Mucosa of rectum (tissue), 2 donors: ENCODE measurements around the gene LITAFD.

Experiments
- H3K27ac ChIP-seq, 2 donors: one replicate each; pipeline ENCODE4 v1.7.0; 2013; ENCODE audit warnings: inconsistent platforms in 2 of 2, low read depth in 2 of 2, low read length in 2 of 2
- H3K27me3 ChIP-seq, 2 donors: one replicate each; pipeline ENCODE4 v1.7.0; 2013; ENCODE audit warnings: low read length in 2 of 2; ENCODE audit not compliant: control insufficient read depth in 2 of 2, insufficient read depth in 2 of 2
- H3K36me3 ChIP-seq, 2 donors: one replicate each; pipeline ENCODE4 v1.7.0; 2013; ENCODE audit warnings: low read length in 2 of 2; ENCODE audit not compliant: control insufficient read depth in 2 of 2, insufficient read depth in 2 of 2
- H3K4me1 ChIP-seq, 2 donors: one replicate each; pipeline ENCODE4 v1.7.0; 2013; ENCODE audit warnings: low read length in 2 of 2, mild to moderate bottlenecking in 1 of 2; ENCODE audit not compliant: control insufficient read depth in 2 of 2, insufficient read depth in 2 of 2
- H3K4me3 ChIP-seq, 2 donors: one replicate each; pipeline ENCODE4 v1.7.0; 2013; ENCODE audit warnings: low read length in 2 of 2
- H3K9ac ChIP-seq, 2 donors: one replicate each; pipeline ENCODE4 v1.7.0; 2013; ENCODE audit warnings: low read length in 2 of 2, low read depth in 1 of 2, mild to moderate bottlenecking in 1 of 2
- H3K9me3 ChIP-seq, 2 donors: one replicate each; pipeline ENCODE4 v1.7.0; 2013; ENCODE audit warnings: low read length in 2 of 2; ENCODE audit not compliant: control insufficient read depth in 2 of 2
- donor health status: healthy.
- donor health status: Normal muscosa, but diverticular disease.

Gene LITAFD

GRCh38 chr16:8886593-8887430, 4.7 kb downstream of the LITAFD start:
- Histone ChIP-seq H3K27ac (no peak overlapping the region), H3K4me1 (peaks cover 22 to 24% of the 10 kb centered on the region in 2 donors), H3K9me3 (no peaks in the 10 kb centered on the region), H3K4me3 (no peak overlapping the region), H3K36me3 (peaks cover 14 to 26% of the 10 kb centered on the region in 2 donors), H3K27me3 (no peaks in the 10 kb centered on the region), H3K9ac (no peak overlapping the region)

- Histone ChIP-seq H3K9ac (no peak overlapping the region), H3K27me3 (no peaks in the 10 kb centered on the region), H3K9me3 (no peaks in the 10 kb centered on the region), H3K4me1 (peaks cover 22 to 27% of the 10 kb centered on the region in 2 donors), H3K36me3 (peaks cover 20 to 30% of the 10 kb centered on the region in 2 donors), H3K4me3 (no peak overlapping the region), H3K27ac (no peak overlapping the region)
Observed at GRCh38 chr16:8887431-8887765, 5.2 kb downstream of the LITAFD start.

GRCh38 chr16:8887952-8888560, 5.9 kb downstream of the LITAFD start:
- no peak overlapping the region for H3K9ac ChIP-seq
- H3K36me3 ChIP-seq = peaks cover 20 to 36% of the 10 kb centered on the region in 2 donors
- H3K27me3 ChIP-seq = no peaks in the 10 kb centered on the region
- peaks cover 22 to 27% of the 10 kb centered on the region in 2 donors for H3K4me1 ChIP-seq
- H3K9me3 ChIP-seq = no peaks in the 10 kb centered on the region
- no peak overlapping the region for H3K27ac ChIP-seq
- no peak overlapping the region for H3K4me3 ChIP-seq

- H3K27me3 ChIP-seq = no peaks in the 10 kb centered on the region
- H3K4me1 ChIP-seq = peaks cover 19 to 25% of the 10 kb centered on the region in 2 donors
- H3K9me3 ChIP-seq = no peaks in the 10 kb centered on the region
- no peak overlapping the region for H3K9ac ChIP-seq
- H3K36me3 ChIP-seq = peaks cover 32 to 47% of the 10 kb centered on the region in 2 donors
- no peak overlapping the region for H3K4me3 ChIP-seq
- H3K27ac ChIP-seq = no peak overlapping the region
Observed at GRCh38 chr16:8888951-8889892, 7.1 kb downstream of the LITAFD start.

DNA sequence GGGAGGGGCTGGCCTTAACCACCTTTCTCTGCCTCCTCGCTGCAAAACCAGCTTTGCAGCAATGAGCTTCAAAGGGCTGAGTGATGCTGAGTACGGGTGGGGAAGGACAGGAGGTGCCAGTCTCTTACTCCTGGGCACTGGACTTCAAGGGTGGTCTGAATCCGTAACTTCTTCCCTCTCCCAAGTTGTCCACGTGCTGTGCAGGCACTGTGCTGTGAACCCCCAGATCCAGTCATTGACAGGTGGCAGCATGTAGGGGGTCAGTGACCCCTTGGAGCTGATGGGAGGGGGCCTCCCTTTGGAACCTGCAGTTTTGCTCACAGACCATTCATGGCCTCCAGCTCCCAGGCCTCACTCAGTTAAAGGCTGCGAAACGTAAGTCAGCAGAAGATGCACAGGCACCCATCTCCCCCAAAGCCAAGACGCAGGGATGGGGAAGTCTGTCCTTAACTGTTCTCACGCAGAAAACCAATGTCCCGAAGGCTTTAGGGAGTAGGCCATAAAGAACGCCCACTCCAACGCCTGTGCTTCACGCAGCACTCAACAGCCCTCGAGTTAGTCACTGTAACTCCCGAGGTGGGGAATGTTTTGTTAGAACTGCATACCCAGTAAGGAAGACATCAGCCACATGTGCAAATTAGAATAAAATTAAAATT, 7.9 kb downstream of the LITAFD start:
- H3K27me3 ChIP-seq = no peaks in the 10 kb centered on the region
- H3K27ac ChIP-seq = no peak overlapping the region
- no peaks in the 10 kb centered on the region for H3K9me3 ChIP-seq
- H3K36me3 ChIP-seq = peaks cover 38 to 55% of the 10 kb centered on the region in 2 donors
- peaks cover 11 to 17% of the 10 kb centered on the region in 2 donors for H3K4me1 ChIP-seq
- no peak overlapping the region for H3K4me3 ChIP-seq
- H3K9ac ChIP-seq = no peak overlapping the region

- Histone ChIP-seq H3K9me3 (no peaks in the 10 kb centered on the region), H3K27ac (no peak overlapping the region), H3K27me3 (no peaks in the 10 kb centered on the region), H3K4me1 (peaks cover 6 to 12% of the 10 kb centered on the region in 2 donors), H3K9ac (no peak overlapping the region), H3K36me3 (peaks cover 44 to 60% of the 10 kb centered on the region in 2 donors), H3K4me3 (no peak overlapping the region)
Observed at GRCh38 chr16:8890549-8890921, 8.4 kb downstream of the LITAFD start.

- Histone ChIP-seq H3K27ac (no peak overlapping the region), H3K27me3 (no peaks in the 10 kb centered on the region), H3K4me1 (peaks cover 0 to 3% of the 10 kb centered on the region in 2 donors), H3K9ac (no peak overlapping the region), H3K36me3 (peaks cover 55 to 72% of the 10 kb centered on the region in 2 donors), H3K4me3 (no peak overlapping the region), H3K9me3 (no peaks in the 10 kb centered on the region)
Observed at GRCh38 chr16:8892101-8892575, 10.0 kb downstream of the LITAFD start.

GRCh38 chr16:8893426-8893825, 11.3 kb downstream of the LITAFD start:
- no peak overlapping the region for H3K4me3 ChIP-seq
- H3K9ac ChIP-seq = no peak overlapping the region
- no peak overlapping the region for H3K27ac ChIP-seq
- H3K9me3 ChIP-seq = no peaks in the 10 kb centered on the region
- peaks cover 0 to 3% of the 10 kb centered on the region in 2 donors for H3K4me1 ChIP-seq
- H3K36me3 ChIP-seq = peaks cover 64 to 82% of the 10 kb centered on the region in 2 donors
- H3K27me3 ChIP-seq = no peaks in the 10 kb centered on the region

DNA sequence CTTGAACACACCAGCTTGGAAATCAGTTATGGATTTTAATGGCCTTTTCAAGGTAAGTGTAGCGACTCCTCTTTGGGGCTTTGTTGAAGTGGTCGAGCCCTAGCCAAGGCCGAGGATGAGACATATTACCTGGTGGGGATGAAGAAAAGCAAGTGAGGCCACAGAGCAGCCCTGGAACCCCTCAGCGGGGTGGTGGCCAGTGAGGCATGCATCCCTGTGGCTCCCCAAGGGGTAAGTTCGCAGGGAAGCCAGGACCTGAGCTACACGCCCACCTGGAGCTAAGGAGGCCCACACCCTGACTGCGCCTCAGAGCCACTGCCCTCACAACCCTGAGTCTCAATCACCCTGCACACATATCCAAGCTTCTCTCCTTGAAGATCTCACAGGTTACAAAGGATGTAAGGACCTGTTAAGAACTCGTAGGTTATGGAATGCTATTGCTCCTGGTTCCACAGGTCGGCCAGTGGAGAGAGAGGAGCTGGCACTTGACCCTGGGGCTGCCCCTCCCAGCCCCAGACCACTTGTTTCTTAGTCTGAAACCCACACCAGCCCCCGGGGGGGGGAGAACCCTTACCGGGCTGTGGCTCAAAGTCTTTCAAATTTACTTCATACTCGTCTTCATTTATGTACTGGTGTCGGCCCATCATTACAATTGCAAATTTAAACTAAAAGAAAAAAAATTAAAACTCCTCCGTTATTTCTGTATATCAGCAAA, 12.0 kb downstream of the LITAFD start:
- Histone ChIP-seq H3K4me3 (no peak overlapping the region), H3K9me3 (no peaks in the 10 kb centered on the region), H3K27me3 (no peaks in the 10 kb centered on the region), H3K36me3 (peaks cover 71 to 89% of the 10 kb centered on the region in 2 donors), H3K4me1 (peaks cover 0 to 3% of the 10 kb centered on the region in 2 donors), H3K9ac (no peak overlapping the region), H3K27ac (no peak overlapping the region)
